Activated CD4-positive, alpha-beta T cell treated with anti-CD3 and anti-CD28 coated beads, Interleukin-2, amount 50 U/mL, for 1 hour (primary cell): Measurements from ENCODE around the gene MIPEP.
"Not testable (repeated sequence)": the region's sequence is repeated elsewhere in the genome, so short reads cannot be mapped to it uniquely, and the experiment has no call there.

Experiments
- DNase-seq: peaks from one replicate; pipeline ENCODE4 v3.0.0-alpha.2; 2020

MIPEP gene

GRCh38 chr13:23884361-23884760 lies 4.8 kb downstream of the MIPEP start:
- DNase-seq, result not testable (repeated sequence)

- DNase-seq, result no peak
These were observed 5.9 kb downstream of the MIPEP start for GRCh38 chr13:23883255-23883654.

- not testable (repeated sequence) for DNase-seq
These were observed 7.8 kb downstream of the MIPEP start for GRCh38 chr13:23881402-23881800.

- DNase-seq, result not testable (repeated sequence)
These were observed 8.5 kb downstream of the MIPEP start for GRCh38 chr13:23880493-23881401.

GRCh38 chr13:23877286-23877685 lies 11.9 kb downstream of the MIPEP start:
- DNase-seq, result no peak

GRCh38 chr13:23876265-23876664 lies 12.9 kb downstream of the MIPEP start:
- no peak for DNase-seq

GRCh38 chr13:23871616-23872220 lies 17.5 kb downstream of the MIPEP start:
- DNase-seq, result no peak

GRCh38 chr13:23870356-23871140 lies 18.7 kb downstream of the MIPEP start:
- no peak for DNase-seq

- DNase-seq, result no peak
These were observed 20.7 kb downstream of the MIPEP start for GRCh38 chr13:23868521-23868920.

- no peak for DNase-seq
These were observed 22.1 kb downstream of the MIPEP start for GRCh38 chr13:23867027-23867491.

- DNase-seq, result no peak
These were observed 22.7 kb downstream of the MIPEP start for GRCh38 chr13:23866420-23867026.

GRCh38 chr13:23865906-23866305 lies 23.3 kb downstream of the MIPEP start:
- no peak for DNase-seq

GRCh38 chr13:23865026-23865425 lies 24.2 kb downstream of the MIPEP start:
- no peak for DNase-seq

GRCh38 chr13:23861310-23861709 lies 27.9 kb downstream of the MIPEP start:
- no peak for DNase-seq

GRCh38 chr13:23859904-23860303 lies 29.3 kb downstream of the MIPEP start:
- no peak for DNase-seq

GRCh38 chr13:23859455-23859854 lies 29.7 kb downstream of the MIPEP start:
- no peak for DNase-seq

- no peak for DNase-seq
These were observed 30.7 kb downstream of the MIPEP start for GRCh38 chr13:23858546-23858945.

GRCh38 chr13:23856008-23856750 lies 33.0 kb downstream of the MIPEP start:
- DNase-seq, result no peak

GRCh38 chr13:23855360-23855759 lies 33.8 kb downstream of the MIPEP start:
- no peak for DNase-seq

- DNase-seq, result no peak
These were observed 36.8 kb downstream of the MIPEP start for GRCh38 chr13:23852351-23852750.

GRCh38 chr13:23851106-23851505 lies 38.1 kb downstream of the MIPEP start:
- no peak for DNase-seq

GRCh38 chr13:23850134-23850533 lies 39.1 kb downstream of the MIPEP start:
- DNase-seq, result no peak
